ENCODE measurements around the gene CETN2. TPM values are rescaled to one million over a fixed set of nuclear protein-coding genes. Genes with fewer than 3 reads are reported as not detected.

CETN2 gene
- polyA plus RNA-seq, 1 donor (not counting 4 experiments of a cell fraction or from before 2014, with no cell fraction given): 69.0 TPM

GRCh38 chrX:152844256-152844655, 13.7 kb upstream of the CETN2 start:
- no peaks in the 10 kb centered on the region for H3K9me1 ChIP-seq (ENCODE audit: control insufficient read depth, extremely low read depth, insufficient read depth, low read length)
- H3K4me2 ChIP-seq (ENCODE audit: control insufficient read depth, extremely low read depth, insufficient read depth, low read depth, low read length): no peak overlapping the region
- DNase-seq (ENCODE audit: low read depth, low spot score) (no peak), FAIRE-seq (no peak)
- H2AFZ ChIP-seq (ENCODE audit: control insufficient read depth, low read length): no peak overlapping the region
- H3K9ac ChIP-seq (ENCODE audit: control insufficient read depth, extremely low read depth, insufficient read depth, low read length): no peak overlapping the region
- H3K36me3 ChIP-seq (ENCODE audit: control insufficient read depth in 2 of 2, extremely low read depth in 1 of 2, insufficient read depth in 2 of 2, low read length in 2 of 2): peaks cover under 1 to 7% of the 10 kb centered on the region in 2 experiments
- H4K20me1 ChIP-seq (ENCODE audit: control insufficient read depth, extremely low read depth, insufficient read depth, low read length): no peaks in the 10 kb centered on the region
- TF ChIP-seq EZH2 (IDR thresholded peaks at IDR 0.05; ENCODE audit: low read length) (no peak), CTCF (optimal IDR thresholded peaks at IDR 0.05 in 1 of 3, IDR thresholded peaks at IDR 0.05 in 1 of 3, conservative IDR thresholded peaks at IDR 0.05 in 1 of 3; ENCODE audit: extremely low read depth in 1 of 3, insufficient read depth in 2 of 3, low read length in 3 of 3) (no peak)
- no peaks in the 10 kb centered on the region for H3K9me3 ChIP-seq (ENCODE audit: control insufficient read depth, low read depth, low read length)
- H3K79me2 ChIP-seq (ENCODE audit: control insufficient read depth, insufficient read depth, low read length): peaks cover 57% of the 10 kb centered on the region
- no peaks in the 10 kb centered on the region for H3K27me3 ChIP-seq (ENCODE audit: control insufficient read depth, extremely low read depth, insufficient read depth, low read length)
- peaks cover 2% of the 10 kb centered on the region for H3K4me1 ChIP-seq (ENCODE audit: control insufficient read depth, extremely low read depth, insufficient read depth, low read length)
- no peak overlapping the region for H3K4me3 ChIP-seq (ENCODE audit: control insufficient read depth in 2 of 3, extremely low read depth in 1 of 3, insufficient read depth in 2 of 3, low read depth in 1 of 3, low read length in 3 of 3)
- dilution Hi-C loops (cut with MboI; ENCODE audit: extremely low pct_ligation_motif_present, low sequenced_read_pairs): no loop called here
- H3K27ac ChIP-seq (ENCODE audit: control insufficient read depth, insufficient read depth, low read length): no peak overlapping the region

- Histone ChIP-seq H3K4me2 (ENCODE audit: control insufficient read depth, extremely low read depth, insufficient read depth, low read depth, low read length) (no peak overlapping the region), H3K9me3 (ENCODE audit: control insufficient read depth, low read depth, low read length) (no peaks in the 10 kb centered on the region), H3K4me1 (ENCODE audit: control insufficient read depth, extremely low read depth, insufficient read depth, low read length) (peaks cover 2% of the 10 kb centered on the region), H4K20me1 (ENCODE audit: control insufficient read depth, extremely low read depth, insufficient read depth, low read length) (no peaks in the 10 kb centered on the region), H3K9ac (ENCODE audit: control insufficient read depth, extremely low read depth, insufficient read depth, low read length) (no peak overlapping the region), H2AFZ (ENCODE audit: control insufficient read depth, low read length) (no peak overlapping the region), H3K9me1 (ENCODE audit: control insufficient read depth, extremely low read depth, insufficient read depth, low read length) (no peaks in the 10 kb centered on the region), H3K27me3 (ENCODE audit: control insufficient read depth, extremely low read depth, insufficient read depth, low read length) (no peaks in the 10 kb centered on the region), H3K36me3 (ENCODE audit: control insufficient read depth in 2 of 2, extremely low read depth in 1 of 2, insufficient read depth in 2 of 2, low read length in 2 of 2) (peaks cover 0 to 5% of the 10 kb centered on the region in 2 experiments), H3K79me2 (ENCODE audit: control insufficient read depth, insufficient read depth, low read length) (peaks cover 57% of the 10 kb centered on the region), H3K27ac (ENCODE audit: control insufficient read depth, insufficient read depth, low read length) (no peak overlapping the region), H3K4me3 (ENCODE audit: control insufficient read depth in 2 of 3, extremely low read depth in 1 of 3, insufficient read depth in 2 of 3, low read depth in 1 of 3, low read length in 3 of 3) (no peak overlapping the region)
- dilution Hi-C loops (cut with MboI; ENCODE audit: extremely low pct_ligation_motif_present, low sequenced_read_pairs): no loop called here
- no peak for FAIRE-seq
- TF ChIP-seq CTCF (optimal IDR thresholded peaks at IDR 0.05 in 1 of 3, IDR thresholded peaks at IDR 0.05 in 1 of 3, conservative IDR thresholded peaks at IDR 0.05 in 1 of 3; ENCODE audit: extremely low read depth in 1 of 3, insufficient read depth in 2 of 3, low read length in 3 of 3) (no peak), EZH2 (IDR thresholded peaks at IDR 0.05; ENCODE audit: low read length) (no peak)
- no peak for DNase-seq (ENCODE audit: low read depth, low spot score)
These were observed 13.3 kb upstream of the CETN2 start for GRCh38 chrX:152843852-152844251.
